Testis (tissue), 2 donors: ENCODE data around the gene NDUFAF2.

Experiments
- CTCF ChIP-seq, 3 experiments: fragments of 450-650 bp in 2 of 3; fragments of 200-600 bp in 1 of 3; sonication (generic) in 1 of 3; IDR thresholded peaks; one replicate each; pipeline ENCODE4 v1.5.1; 2016 to 2019; ENCODE audit warnings: antibody characterized with exemption in 3 of 3, mild to moderate bottlenecking in 2 of 3, moderate library complexity in 1 of 3
- POLR2A ChIP-seq: fragments of 450-650 bp; IDR thresholded peaks from one replicate; pipeline ENCODE4 v1.6.1; 2017; ENCODE audit warnings: antibody characterized with exemption, mild to moderate bottlenecking, moderate library complexity

DNA sequence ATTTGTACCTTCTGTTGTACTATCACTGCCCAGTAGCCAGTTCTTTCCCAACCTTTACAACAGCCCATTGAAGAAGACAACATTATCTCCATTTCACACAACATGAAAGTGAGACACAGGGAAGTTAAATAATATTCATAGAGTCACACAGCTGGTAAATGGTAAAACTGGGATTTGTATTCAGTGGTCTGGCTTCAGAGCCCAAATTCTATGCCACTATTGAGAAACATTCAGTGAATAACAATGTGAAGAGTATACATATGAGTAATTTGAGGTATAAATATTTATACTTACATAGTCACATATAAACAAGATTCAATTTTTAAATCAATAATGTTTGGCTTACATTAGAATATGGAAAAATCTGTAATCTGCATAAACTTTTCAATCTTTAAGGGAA is 203.5 kb downstream of the NDUFAF2 start:
- TF ChIP-seq CTCF (IDR thresholded peaks at IDR 0.05): no peak
- TF ChIP-seq POLR2A: no peak
